22Rv1 (cell line): ENCODE data around the gene ENGASE.

Source experiments
- H3K27ac ChIP-seq: fragments of 450-650 bp; 2 replicates; pipeline ENCODE4 v1.5.1; 2017
- ZFX ChIP-seq: fragments of 450-650 bp; IDR thresholded peaks from 2 replicates; pipeline ENCODE4 v1.6.1; 2017; ENCODE audit warnings: antibody characterized with exemption, borderline replicate concordance
- TF ChIP-seq, protein P1 (sequence below): fragments of 450-650 bp; IDR thresholded peaks from 2 replicates; pipeline ENCODE4 v1.5.1; 2017; ENCODE audit warnings: mild to moderate bottlenecking

ENGASE gene

DNA sequence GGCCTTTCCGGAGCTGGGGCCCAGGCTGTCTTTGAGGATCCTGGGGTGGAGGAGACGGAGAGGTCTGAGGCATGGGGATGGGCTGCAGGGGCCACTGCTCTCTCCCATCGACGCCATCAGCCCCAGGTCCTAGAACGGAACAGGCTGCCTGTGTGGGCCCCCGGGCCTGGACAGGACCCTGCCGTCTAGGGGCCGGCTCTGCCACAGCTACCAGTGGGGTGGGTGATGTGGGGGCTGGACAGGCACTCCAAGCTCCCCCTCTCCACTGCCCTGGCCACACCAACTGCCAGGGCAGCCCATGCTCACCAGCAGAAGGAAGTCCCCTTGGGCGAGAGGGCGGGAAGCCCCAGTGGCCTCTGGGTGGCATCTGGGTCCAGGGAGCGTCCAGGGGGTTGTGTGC lies 37.8 kb downstream of the ENGASE start:
- H3K27ac ChIP-seq, result no peak overlapping the region
- TF ChIP-seq, protein P1, sequence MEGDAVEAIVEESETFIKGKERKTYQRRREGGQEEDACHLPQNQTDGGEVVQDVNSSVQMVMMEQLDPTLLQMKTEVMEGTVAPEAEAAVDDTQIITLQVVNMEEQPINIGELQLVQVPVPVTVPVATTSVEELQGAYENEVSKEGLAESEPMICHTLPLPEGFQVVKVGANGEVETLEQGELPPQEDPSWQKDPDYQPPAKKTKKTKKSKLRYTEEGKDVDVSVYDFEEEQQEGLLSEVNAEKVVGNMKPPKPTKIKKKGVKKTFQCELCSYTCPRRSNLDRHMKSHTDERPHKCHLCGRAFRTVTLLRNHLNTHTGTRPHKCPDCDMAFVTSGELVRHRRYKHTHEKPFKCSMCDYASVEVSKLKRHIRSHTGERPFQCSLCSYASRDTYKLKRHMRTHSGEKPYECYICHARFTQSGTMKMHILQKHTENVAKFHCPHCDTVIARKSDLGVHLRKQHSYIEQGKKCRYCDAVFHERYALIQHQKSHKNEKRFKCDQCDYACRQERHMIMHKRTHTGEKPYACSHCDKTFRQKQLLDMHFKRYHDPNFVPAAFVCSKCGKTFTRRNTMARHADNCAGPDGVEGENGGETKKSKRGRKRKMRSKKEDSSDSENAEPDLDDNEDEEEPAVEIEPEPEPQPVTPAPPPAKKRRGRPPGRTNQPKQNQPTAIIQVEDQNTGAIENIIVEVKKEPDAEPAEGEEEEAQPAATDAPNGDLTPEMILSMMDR, result no peak
- no peak for TF ChIP-seq ZFX

DNA sequence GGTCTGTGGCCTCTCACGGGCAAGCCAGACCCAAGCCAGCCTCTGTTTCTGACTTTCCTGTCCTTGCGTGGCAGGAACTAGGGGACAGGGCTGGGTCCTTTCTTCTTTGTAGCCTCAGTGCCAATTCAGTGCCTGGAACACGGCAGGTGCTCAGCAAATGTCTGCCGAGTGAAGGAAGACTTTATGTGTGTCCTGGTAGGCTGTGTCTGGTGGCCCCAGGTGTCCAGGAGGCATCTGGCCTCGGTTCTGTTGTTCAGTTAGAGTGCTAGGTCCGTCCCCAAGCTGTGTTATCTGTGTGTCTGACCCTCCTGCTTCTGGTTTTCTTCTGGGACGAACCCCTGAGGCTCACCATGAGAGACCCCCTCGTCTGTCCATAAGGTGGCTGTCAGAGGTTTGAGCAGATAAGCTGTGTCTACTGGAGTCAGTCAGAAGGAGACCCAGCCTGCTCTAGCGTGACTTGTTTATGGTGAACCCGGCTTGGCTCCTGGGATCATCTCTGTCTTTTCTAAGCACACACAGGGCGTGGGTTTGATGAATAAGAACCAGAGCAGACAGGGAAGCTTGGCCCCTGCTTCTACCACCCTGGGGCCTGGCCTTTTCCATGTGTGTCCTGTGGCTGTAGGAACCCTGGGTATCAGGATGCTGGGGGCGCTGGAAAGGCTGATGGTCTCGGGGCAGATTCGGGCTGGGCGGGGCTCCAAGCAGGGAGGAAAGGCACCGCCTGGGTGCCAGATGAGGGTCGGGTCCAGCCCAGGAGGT lies 39.3 kb downstream of the ENGASE start:
- H3K27ac ChIP-seq, result no peak overlapping the region

DNA sequence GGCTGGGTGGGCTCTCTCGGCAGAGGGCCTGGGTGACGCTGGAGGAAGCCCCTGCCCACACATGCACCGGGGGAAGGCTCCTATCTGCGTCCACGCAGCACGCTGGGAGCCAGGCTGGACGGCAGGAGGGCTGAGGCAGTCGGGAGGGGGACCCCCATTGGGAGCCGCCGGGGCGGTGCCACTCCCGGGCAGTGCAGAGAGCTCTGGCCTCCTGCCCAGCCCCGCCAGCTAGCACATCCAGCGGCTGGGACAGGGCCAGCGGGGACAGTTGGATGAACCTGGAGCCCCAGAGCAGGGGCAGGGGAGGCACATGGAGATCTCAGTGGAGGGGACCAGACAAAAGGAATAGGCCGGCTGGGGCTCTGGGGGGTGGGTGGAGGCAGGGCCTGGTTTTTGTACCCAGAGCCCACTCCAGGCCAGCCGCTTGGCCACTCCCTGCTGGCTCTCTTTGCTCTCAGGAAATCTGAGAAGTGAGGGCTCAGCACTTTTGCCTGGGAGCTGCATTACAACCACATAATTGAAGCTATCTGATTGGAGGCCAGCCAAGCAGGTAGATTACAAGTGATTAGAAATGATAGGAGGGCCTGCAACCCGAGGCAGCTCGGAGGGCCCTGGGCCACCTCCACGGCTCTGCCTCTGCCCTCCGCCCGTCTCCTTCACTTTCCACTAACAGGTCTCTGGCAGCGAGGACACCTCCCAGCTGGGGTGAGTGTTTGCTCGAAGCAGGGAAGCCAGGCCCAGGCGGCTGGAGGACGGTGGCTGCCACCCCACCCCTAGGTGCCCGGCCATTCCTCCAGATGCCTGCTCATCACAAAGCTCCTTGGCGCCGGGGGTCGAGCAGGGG lies 40.1 kb downstream of the ENGASE start:
- TF ChIP-seq ZFX, result no peak
- TF ChIP-seq, protein P1, result no peak
- no peak overlapping the region for H3K27ac ChIP-seq

More for the DNA sequence above, 39.3 kb downstream of the ENGASE start:
- TF ChIP-seq, protein P1, result no peak
- TF ChIP-seq ZFX, result no peak

DNA sequence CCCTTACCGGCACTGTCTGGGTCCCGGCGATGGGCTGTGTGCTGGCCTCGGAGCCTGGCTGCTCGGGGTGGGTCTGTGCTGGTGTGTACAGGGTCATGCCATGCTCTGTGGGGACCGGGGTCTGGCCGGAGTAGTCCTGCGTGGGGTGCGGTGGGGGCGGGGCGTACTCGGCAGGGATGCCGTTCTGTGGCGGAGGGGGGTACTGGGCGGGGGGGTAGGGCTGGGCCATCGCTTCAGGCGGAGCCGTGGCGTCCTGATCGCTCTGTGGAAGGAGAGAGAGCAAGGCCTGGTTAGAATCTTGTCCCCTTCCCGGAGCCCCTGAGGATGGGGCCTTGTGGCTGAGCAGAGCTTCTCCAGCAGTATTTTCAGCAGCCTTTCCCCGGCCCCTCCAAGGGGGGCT lies 40.9 kb downstream of the ENGASE start:
- TF ChIP-seq, protein P1, result no peak
- TF ChIP-seq ZFX, result no peak
- H3K27ac ChIP-seq, result no peak overlapping the region

DNA sequence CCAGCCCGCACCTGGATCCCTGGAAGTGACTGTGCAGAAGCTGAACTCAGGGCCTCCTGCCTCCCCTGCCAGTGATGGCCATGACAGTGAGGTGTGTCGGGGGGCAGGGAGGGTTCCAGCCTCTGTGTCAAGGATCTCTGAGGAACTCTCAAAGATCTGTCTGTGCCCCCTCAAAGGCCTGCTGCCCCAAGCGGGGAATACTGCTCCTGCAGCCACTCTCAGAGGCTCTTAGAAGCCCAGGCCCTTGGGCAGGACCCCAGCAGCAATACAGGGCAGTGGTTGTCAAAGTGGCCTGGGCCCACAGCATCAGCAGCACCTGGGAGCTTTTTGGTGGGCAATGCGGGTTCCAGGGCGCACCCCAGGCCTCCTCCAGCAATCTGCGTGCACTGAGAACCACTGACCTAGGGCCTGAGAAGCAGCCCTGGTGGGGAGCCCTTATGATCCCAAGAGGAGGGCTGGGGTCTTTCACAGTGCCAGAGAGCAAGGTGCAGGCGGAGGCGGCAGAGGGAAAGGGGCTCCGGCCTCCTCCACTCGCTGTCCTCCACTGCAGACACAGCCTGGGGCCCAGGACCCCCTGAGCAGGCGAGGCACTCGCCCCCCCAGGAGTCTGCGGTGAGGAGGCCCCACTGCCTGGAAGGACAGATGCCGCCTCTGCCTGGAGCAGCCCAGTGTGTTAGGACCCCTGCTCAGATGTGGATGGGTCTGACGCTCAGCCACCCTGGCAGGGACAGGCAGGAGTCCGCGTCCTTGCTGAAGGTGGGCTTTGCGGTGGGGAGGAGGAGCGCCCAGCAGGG lies 42.1 kb downstream of the ENGASE start:
- TF ChIP-seq, protein P1, result no peak
- no peak for TF ChIP-seq ZFX
- H3K27ac ChIP-seq, result no peak overlapping the region

DNA sequence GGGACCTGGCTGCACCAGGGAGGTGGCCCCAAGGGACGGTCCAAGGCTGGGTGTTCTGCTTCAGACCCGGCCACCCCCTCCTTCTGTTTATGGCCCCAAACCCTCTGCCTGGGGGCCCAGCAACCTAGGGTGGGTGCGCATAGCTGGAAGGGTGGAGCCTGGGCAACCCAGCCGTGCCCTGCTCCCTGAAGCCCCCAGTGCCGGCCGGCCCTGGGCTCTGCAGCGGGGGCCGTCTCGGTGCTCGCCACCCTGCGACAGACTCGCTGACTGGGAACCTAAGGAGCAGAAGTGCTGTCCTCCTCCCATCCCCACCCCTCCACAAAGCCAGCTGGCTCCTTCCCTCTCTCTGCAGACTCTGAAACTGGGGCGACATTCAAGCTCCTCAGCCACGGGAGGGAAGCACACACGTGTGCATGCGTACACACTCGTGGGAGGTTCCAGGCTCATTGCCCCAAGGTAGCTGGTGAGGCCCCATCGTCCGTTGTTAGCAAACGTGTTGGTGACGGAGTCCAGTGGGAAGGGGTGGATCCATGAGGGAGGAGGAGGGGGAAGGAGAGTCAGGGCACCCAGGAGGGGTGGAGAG lies 43.4 kb downstream of the ENGASE start:
- no peak for TF ChIP-seq ZFX
- TF ChIP-seq, protein P1, result no peak
- H3K27ac ChIP-seq, result no peak overlapping the region
